T47D (cell line): Measurements from ENCODE around the gene GPR157.
"Not testable (repeated sequence)": the region's sequence is repeated elsewhere in the genome, so short reads cannot be mapped to it uniquely, and the experiment has no call there.

Source experiments
- DNase-seq, 2 experiments: peaks; one replicate each; pipeline versions ENCODE4 v3.0.0 to v3.0.0-alpha.2; 2011 to 2012; ENCODE audit warnings: low read depth in 1 of 2, low spot score in 1 of 2
- JUND ChIP-seq: IDR thresholded peaks from 2 replicates; pipeline ENCODE4 v1.6.1; 2012; ENCODE audit warnings: low read depth
- in situ Hi-C: cut with HindIII; loops from 2 replicates; pipeline ENCODE4 v1.10.0; 2016; ENCODE audit warnings: low sequenced_read_pairs, low pct_unique_long_range_greater_than_20kb

GPR157 gene

DNA sequence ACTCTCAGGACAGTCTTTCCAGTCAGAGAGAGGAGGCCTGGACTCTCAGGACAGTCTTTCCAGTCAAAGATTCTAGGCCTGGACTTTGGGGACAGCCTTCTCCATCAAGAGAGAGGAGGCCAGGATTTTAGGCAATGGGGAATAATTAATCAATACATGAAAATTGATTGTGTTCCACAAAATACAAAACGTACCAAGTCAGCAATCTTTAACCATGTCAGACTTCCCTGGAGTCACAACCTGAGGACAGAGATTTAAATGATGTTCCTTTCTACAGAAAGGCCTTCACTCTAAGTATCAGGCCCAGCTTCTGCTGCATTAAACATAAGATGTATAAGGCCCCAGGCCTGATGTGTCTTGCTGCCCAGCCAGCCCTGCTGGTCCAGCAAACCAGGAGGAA is 27.0 kb upstream of the GPR157 start:
- TF ChIP-seq JUND = no peak
- no peak for DNase-seq
- in situ Hi-C loops = no loop called here

DNA sequence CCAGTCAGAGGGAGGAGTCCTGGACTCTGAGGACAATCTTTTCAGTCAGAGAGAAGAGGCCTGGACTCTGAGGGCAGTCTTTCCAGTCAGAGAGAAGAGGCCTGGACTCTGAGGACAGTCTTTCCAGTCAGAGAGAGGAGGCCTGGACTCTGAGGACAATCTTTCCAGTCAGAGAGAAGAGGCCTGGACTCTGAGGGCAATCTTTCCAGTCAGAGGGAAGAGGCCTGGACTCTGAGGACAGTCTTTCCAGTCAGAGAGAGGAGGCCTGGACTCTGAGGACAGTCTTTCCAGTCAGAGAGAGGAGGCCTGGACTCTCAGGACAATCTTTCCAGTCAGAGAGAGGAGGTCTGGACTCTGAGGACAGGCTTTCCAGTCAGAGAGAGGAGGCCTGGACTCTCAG is 26.5 kb upstream of the GPR157 start:
- in situ Hi-C loops, DNase-seq: not testable (repeated sequence)

DNA sequence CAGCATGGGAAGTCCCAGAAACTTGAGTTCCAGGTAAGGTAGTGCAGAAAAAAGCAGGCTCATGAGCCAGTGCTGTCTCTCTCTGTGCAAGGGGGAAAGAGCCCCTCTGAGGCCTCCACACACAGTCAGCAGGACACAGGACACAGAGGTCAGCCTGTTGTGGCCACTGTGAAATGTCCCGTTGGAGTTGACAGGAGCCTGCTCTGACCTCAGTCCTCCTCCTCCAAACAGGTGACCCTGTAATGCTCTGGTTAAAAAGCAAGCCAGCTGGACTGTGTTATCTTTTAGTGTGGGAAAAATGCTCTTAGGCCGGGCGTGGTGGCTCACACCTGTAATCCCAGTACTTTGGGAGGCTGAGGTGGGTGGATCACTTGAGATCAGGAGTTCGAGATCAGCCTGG is 24.2 kb upstream of the GPR157 start:
- TF ChIP-seq JUND = no peak
- DNase-seq = no peak
- in situ Hi-C loops = no loop called here

DNA sequence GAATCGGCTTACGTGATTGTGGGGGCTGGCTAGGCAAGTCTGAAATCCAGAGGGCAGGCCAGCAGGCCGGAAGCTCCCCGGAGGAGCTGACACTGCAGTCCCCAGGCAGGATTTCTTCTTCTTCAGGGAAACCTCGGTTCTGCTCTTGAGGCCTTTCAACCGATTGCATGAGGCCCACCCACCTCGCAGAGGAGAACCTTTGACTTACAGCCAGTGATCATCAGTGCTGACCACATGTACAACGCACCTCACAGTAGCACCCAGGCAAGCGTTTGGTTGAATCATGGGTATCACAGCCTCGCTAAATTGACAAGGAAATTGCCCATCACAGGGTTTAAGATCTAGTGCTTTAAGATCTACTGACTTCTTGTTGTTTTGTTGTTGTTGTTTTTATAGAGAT is 23.6 kb upstream of the GPR157 start:
- DNase-seq = no peak
- in situ Hi-C loops = no loop called here
- TF ChIP-seq JUND = no peak

DNA sequence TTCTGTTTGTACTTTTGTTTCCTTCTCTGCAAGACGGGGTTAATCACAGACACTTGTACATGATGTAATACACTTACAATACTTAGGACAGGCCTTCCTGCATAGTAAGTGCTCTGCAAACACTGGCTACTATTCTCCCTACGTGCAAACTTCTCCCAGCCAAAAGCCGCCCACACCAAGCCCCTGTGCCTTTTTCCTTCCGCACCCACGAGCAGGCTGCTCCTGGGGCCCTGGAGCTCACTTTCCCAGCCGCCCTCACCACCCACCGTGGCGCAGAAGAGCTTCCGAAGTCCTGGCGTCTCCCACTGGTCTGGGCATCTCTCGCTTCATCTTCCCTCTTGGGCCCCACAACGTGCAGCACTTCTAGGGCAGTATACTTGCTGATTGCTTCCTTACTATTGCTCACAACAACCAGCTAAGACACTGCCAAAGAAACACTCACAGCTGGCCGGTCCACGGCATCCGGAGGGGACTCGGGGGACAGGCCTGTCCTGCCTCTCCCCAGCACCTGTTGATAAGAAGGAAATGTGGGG is 22.5 kb upstream of the GPR157 start:
- DNase-seq = no peak
- in situ Hi-C loops = no loop called here
- no peak for TF ChIP-seq JUND

DNA sequence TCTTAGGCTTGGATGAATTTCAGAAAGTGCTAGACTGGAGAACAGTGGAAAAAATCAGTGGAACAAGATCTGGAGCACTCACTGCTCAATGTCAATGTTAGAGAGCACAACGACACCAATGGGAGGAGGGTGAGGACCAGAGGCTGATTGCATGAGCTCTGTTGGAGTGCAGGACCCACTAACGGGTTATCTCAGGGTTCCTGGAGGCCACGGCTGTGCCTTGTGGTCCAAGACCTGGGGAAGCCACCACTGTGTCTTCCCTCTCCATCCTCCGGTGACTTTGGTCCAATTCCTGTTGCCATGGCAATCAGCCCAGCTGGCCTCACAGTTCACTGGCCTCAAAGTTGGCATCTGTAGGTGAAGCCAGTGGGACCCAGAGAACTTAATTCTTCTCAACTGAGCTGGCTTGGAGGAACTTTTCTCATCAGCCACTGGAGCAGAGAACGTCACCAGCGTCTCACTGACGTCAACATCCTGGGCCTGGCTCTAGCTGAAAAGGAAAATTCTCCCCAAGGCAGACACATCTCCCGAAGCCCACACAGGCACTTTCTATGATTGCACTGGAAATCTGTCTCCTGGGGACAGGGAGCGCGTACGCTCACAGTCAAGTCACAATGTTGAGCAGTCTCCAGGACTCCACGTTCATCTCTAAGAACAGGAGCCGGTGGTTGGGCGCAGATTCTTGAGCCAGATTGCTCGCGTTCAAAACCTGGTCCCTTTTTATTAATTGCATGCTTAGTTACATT is 21.9 kb upstream of the GPR157 start:
- no peak for DNase-seq
- TF ChIP-seq JUND = no peak
- in situ Hi-C loops = no loop called here

DNA sequence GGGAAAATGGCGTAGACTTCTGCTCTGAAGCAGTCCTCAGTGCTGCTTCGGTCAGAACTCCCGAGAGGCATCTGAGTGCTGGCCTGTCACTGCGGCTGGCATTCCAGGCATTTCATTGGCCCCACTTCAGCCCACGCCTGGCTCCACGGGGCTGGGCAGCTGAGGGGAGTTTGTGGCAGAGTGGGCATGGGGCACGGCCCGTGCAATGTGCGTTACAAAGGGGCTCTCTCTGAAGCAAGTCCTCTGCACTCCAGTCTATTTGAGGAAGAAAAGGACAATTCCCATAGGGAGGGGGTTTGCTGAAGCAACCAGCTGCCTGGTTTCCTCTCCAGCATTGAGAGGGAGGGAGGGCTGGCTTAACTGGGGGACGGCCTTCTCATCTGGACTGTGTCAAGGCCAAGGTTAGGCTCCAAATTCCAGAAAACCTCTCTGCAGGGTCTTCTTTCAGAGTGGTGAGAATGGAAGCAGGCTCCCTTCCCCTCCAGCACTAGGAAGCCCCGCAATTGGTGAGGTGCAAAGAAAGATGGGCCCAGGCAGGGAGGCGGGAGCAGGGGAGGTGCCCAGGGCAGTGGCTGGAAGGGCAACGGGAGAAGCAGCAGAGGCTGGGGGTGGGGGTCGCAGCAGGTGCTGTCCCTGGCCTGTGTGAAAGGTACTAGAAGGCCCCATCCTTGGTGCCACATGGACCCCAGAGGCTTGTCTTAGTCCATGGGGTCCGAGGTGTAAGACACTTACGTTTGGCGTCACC is 21.1 kb upstream of the GPR157 start:
- no peak for DNase-seq
- in situ Hi-C loops = no loop called here
- TF ChIP-seq JUND = no peak

DNA sequence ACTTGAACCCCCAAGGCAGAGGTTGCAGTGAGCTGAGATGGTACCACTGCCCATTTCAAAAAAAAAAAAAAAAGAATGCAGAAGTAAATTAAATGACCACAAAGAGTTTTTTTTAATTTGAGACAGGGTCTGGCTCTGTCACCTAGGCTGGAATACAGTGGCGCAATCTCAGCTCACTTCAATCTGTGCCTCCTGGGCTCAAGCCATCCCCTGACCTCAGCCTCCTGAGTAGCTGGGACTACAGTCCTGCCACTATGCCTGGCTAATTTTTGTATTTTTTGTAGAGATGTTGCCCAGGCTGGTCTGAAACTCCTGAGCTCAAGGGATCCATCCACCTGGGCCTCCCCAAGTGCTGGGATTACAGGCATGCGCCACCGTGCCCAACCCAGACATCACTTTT is 20.2 kb upstream of the GPR157 start:
- no peak for TF ChIP-seq JUND
- in situ Hi-C loops = no loop called here

DNA sequence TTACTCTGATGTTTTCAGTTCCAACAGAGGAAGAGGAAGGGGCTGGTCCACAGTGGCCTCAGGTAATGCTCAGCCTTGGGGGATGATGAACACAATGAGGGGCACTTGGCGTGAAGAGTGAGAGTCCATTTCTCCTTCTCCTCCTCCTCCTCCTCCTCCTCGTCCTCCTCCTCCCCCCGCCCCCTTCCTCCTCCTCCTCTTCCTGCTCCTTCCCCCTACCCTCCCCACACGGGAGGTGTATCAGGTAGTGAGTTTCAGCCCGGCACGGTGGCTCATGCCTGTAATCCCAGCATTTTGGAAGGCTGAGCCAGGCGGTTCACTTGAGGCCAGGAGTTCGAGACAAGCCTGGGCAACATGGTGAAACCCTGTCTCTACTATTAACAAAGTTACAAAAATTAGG is 17.3 kb upstream of the GPR157 start:
- in situ Hi-C loops = no loop called here
- DNase-seq = no peak
- TF ChIP-seq JUND = no peak

More for the DNA sequence above, 20.2 kb upstream of the GPR157 start:
- DNase-seq = no peak

DNA sequence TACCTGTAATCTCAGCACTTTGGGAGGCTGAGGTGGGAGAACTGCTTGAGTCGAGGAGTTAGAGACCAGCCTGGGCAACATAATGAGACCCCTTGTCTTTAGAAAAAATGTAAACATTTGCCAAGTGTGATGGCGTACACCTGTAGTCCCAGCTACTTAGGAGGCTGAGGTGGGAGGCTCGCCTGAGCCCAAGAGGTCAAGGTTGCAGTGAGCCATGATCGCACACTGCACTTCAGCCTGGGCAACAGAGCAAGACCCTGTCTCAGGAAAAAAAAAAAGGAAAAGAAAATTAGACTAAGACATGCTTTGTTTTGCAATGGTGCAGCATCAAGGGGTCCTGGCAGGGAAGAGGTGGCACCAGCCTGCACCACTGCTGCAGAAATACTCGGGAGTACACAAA is 16.8 kb upstream of the GPR157 start:
- in situ Hi-C loops = no loop called here
- TF ChIP-seq JUND = no peak
- no peak for DNase-seq

DNA sequence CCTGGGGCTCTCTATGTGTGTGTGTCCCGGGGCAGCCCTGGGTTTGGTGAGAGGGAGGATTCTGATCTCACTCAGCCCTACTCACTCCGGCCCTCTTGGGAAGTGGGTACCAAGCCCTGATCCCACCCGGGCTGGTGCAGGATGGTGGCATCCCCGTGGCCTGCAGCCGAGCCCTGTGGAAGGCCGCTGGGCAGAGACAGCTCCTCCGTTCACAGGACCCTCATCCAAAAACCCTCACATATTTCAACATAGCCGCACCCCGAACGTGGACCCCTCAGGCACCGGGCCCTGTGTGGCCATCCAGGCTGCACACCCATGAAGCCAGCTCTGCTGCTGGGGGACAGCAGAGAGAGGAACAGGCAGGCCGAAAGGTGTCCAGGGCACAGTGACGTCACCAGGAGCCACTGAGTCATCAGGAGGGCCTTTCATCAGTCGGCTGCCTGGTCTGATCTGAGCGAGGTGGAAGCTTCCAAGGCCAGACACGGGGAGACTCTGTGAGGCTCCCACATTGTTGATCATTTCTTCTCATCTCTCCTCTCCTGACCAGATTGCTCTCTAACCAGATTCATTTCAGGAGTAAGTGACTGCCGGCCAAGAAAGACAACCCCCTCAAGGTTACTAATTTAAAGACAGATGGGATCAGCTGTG is 16.2 kb upstream of the GPR157 start:
- in situ Hi-C loops = no loop called here
- no peak for DNase-seq
- no peak for TF ChIP-seq JUND

DNA sequence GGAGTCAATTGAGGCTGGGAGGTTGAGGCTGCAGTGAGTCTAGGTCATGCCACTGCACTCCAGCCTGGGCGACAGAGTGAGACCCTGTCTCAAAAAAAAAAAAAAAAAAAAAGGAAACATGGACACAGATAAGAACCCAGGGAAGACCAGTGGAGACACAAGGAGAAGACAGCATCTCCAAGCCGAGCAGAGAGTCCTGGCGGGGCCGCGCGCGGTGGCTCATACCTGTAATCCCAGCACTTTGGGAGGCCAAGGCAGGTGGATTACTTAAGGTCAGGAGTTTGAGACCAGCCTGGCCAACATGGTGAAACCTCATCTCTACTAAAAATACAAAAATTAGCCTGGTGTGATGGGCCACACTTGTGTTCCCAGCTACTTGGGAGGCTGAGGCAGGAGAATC is 15.6 kb upstream of the GPR157 start:
- in situ Hi-C loops, DNase-seq: not testable (repeated sequence)

DNA sequence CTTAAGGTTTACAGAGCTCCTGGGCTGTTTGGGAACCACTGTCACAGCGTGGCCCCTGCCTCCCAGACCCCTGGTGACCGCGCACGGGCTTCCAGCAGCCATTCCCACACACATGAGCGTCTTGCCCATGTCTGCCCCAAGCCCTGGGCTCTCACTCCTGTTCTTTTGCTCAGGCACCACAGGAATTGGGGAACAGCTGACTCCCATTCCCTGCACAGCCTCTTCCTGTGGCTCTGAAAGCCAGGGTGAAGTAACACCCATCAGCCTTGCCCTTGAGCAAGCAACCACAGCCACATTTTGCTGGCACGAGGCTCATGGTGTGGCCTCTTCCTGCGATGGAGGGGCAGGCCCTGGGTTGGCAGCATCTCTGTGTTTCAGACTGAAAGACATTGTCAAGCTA is 14.3 kb upstream of the GPR157 start:
- in situ Hi-C loops = no loop called here
- DNase-seq = no peak
- no peak for TF ChIP-seq JUND

DNA sequence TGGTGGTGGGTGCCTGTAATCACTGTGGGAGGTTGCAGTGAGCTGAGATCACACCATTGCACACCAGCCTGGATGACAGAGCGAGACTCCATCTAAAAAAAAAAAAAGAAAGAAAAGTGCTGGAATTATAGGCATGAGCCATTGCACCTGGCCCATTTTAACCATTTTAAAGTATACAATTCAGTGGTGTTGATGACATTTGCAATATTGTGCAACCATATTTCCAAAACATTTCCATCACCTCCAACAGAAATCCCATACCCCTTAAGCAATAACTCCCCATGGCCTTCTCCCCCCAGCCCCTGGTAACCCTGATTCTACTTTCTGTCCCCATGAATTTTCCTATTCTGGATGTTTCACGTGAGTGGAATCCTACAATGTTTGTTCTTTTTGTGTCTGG is 11.0 kb upstream of the GPR157 start:
- TF ChIP-seq JUND = no peak
- DNase-seq = no peak
- in situ Hi-C loops = no loop called here
